ENCODE results near the gene WDR93.

DNA sequence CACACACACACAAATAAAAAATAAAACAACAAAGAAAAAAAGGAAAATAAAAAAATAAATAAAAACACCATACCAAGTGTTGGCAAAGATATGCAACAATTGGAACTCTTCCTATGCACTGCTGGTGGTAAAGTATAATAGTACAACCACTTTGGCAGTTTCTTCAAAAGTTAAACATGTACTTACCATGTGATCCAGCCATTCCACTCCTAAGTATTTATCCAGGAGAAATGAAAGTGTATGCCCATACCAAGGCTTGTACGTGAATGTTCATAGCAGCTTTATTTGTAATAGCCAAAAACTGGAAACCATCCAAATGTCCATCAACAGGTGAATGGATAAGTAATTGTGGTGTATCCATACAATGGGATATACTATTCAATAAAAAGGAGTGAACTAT, 17.0 kb downstream of the WDR93 start:
- TF ChIP-seq IRF2 (CRISPR knock-in tag; IDR thresholded peaks at IDR 0.05; ENCODE audit: borderline replicate concordance, low read depth) (no peak), NFE2L1 (CRISPR knock-in tag; IDR thresholded peaks at IDR 0.05) (no peak), CREB1 (CRISPR knock-in tag; IDR thresholded peaks at IDR 0.05) (no peak), SP1 (CRISPR knock-in tag; conservative IDR thresholded peaks at IDR 0.05) (no peak), NFYB (CRISPR knock-in tag; conservative IDR thresholded peaks at IDR 0.05; ENCODE audit: low read depth) (no peak), MYBL2 (CRISPR knock-in tag; IDR thresholded peaks at IDR 0.05) (no peak), SMAD4 (CRISPR knock-in tag; IDR thresholded peaks at IDR 0.05) (no peak)
- TF ChIP-seq, protein P1, sequence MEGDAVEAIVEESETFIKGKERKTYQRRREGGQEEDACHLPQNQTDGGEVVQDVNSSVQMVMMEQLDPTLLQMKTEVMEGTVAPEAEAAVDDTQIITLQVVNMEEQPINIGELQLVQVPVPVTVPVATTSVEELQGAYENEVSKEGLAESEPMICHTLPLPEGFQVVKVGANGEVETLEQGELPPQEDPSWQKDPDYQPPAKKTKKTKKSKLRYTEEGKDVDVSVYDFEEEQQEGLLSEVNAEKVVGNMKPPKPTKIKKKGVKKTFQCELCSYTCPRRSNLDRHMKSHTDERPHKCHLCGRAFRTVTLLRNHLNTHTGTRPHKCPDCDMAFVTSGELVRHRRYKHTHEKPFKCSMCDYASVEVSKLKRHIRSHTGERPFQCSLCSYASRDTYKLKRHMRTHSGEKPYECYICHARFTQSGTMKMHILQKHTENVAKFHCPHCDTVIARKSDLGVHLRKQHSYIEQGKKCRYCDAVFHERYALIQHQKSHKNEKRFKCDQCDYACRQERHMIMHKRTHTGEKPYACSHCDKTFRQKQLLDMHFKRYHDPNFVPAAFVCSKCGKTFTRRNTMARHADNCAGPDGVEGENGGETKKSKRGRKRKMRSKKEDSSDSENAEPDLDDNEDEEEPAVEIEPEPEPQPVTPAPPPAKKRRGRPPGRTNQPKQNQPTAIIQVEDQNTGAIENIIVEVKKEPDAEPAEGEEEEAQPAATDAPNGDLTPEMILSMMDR (IDR thresholded peaks at IDR 0.05), result no peak
- TF ChIP-seq, protein P2, sequence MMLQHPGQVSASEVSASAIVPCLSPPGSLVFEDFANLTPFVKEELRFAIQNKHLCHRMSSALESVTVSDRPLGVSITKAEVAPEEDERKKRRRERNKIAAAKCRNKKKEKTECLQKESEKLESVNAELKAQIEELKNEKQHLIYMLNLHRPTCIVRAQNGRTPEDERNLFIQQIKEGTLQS (CRISPR knock-in tag; conservative IDR thresholded peaks at IDR 0.05), result no peak
- TF ChIP-seq, protein P3, sequence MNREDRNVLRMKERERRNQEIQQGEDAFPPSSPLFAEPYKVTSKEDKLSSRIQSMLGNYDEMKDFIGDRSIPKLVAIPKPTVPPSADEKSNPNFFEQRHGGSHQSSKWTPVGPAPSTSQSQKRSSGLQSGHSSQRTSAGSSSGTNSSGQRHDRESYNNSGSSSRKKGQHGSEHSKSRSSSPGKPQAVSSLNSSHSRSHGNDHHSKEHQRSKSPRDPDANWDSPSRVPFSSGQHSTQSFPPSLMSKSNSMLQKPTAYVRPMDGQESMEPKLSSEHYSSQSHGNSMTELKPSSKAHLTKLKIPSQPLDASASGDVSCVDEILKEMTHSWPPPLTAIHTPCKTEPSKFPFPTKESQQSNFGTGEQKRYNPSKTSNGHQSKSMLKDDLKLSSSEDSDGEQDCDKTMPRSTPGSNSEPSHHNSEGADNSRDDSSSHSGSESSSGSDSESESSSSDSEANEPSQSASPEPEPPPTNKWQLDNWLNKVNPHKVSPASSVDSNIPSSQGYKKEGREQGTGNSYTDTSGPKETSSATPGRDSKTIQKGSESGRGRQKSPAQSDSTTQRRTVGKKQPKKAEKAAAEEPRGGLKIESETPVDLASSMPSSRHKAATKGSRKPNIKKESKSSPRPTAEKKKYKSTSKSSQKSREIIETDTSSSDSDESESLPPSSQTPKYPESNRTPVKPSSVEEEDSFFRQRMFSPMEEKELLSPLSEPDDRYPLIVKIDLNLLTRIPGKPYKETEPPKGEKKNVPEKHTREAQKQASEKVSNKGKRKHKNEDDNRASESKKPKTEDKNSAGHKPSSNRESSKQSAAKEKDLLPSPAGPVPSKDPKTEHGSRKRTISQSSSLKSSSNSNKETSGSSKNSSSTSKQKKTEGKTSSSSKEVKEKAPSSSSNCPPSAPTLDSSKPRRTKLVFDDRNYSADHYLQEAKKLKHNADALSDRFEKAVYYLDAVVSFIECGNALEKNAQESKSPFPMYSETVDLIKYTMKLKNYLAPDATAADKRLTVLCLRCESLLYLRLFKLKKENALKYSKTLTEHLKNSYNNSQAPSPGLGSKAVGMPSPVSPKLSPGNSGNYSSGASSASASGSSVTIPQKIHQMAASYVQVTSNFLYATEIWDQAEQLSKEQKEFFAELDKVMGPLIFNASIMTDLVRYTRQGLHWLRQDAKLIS (CRISPR knock-in tag; IDR thresholded peaks at IDR 0.05; ENCODE audit: borderline replicate concordance), result no peak
- TF ChIP-seq, protein P4, sequence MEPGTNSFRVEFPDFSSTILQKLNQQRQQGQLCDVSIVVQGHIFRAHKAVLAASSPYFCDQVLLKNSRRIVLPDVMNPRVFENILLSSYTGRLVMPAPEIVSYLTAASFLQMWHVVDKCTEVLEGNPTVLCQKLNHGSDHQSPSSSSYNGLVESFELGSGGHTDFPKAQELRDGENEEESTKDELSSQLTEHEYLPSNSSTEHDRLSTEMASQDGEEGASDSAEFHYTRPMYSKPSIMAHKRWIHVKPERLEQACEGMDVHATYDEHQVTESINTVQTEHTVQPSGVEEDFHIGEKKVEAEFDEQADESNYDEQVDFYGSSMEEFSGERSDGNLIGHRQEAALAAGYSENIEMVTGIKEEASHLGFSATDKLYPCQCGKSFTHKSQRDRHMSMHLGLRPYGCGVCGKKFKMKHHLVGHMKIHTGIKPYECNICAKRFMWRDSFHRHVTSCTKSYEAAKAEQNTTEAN (CRISPR knock-in tag; IDR thresholded peaks at IDR 0.05), result no peak
- TF ChIP-seq, protein P5, sequence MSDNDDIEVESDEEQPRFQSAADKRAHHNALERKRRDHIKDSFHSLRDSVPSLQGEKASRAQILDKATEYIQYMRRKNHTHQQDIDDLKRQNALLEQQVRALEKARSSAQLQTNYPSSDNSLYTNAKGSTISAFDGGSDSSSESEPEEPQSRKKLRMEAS (CRISPR knock-in tag; IDR thresholded peaks at IDR 0.05), result no peak

All from WTC11 (cell line).